NCI-H2196 treated with DMSO at 0.1 percent for 48 hours (cell line): ENCODE data around the gene INHBB.

ENCODE experiments used
- DNase-seq: peaks from one replicate; lab custom pipeline; 2025; ENCODE audit not compliant: unreplicated experiment; lab: John Stamatoyannopoulos, UW

The INHBB gene

GRCh38 chr2:120336749-120337148 is 9.2 kb upstream of the INHBB start:
- DNase-seq, result no peak

GRCh38 chr2:120338015-120338414 is 7.9 kb upstream of the INHBB start:
- no peak for DNase-seq

GRCh38 chr2:120341977-120342376 is 4.0 kb upstream of the INHBB start:
- no peak for DNase-seq

GRCh38 chr2:120342446-120342845 is 3.5 kb upstream of the INHBB start:
- DNase-seq, result no peak

- DNase-seq, result no peak
Measured at GRCh38 chr2:120343100-120343432, 2.9 kb upstream of the INHBB start.

GRCh38 chr2:120343433-120344105 is 2.4 kb upstream of the INHBB start:
- peak; percentile 67 for DNase-seq

- DNase-seq, result peak; percentile 35
Measured at GRCh38 chr2:120344214-120344975, 1.5 kb upstream of the INHBB start.

GRCh38 chr2:120344976-120345581 is 857 bp upstream of the INHBB start:
- DNase-seq, result no peak

- DNase-seq, result no peak
Measured at GRCh38 chr2:120345608-120346007, 328 bp upstream of the INHBB start.

GRCh38 chr2:120346667-120347358 is 877 bp downstream of the INHBB start:
- DNase-seq, result peak; percentile 8

GRCh38 chr2:120347396-120348060 is 1.6 kb downstream of the INHBB start:
- no peak for DNase-seq

GRCh38 chr2:120348134-120348736 is 2.3 kb downstream of the INHBB start:
- DNase-seq, result peak; percentile 35

GRCh38 chr2:120348737-120349439 is 3.0 kb downstream of the INHBB start:
- DNase-seq, result no peak

GRCh38 chr2:120349440-120349921 is 3.5 kb downstream of the INHBB start:
- no peak for DNase-seq

GRCh38 chr2:120350080-120350479 is 4.1 kb downstream of the INHBB start:
- DNase-seq, result no peak

- no peak for DNase-seq
Measured at GRCh38 chr2:120350801-120351320, 4.9 kb downstream of the INHBB start.

GRCh38 chr2:120352696-120353590 is 7.0 kb downstream of the INHBB start:
- no peak for DNase-seq

GRCh38 chr2:120353591-120353898 is 7.6 kb downstream of the INHBB start:
- DNase-seq, result no peak

- no peak for DNase-seq
Measured at GRCh38 chr2:120353931-120354330, 8.0 kb downstream of the INHBB start.
